Natural killer cell (primary cell): ENCODE data around the gene MACROD2. TPM values are rescaled to one million over a fixed set of nuclear protein-coding genes. Genes with fewer than 3 reads are reported as not detected.

Experiments used
- ATAC-seq, 3 donors: fragments of 150-1000 bp in 2 of 3; fragments of 200-7000 bp in 1 of 3; cut with Tn5 transposase; 1 replicate in 1 of 3; 2 replicates in 2 of 3; pipeline ENCODE4 v1.10.0; 2021; ENCODE audit warnings: mild to moderate bottlenecking in 2 of 3, moderate library complexity in 2 of 3
- DNase-seq, 2 donors: peaks; one replicate each; pipeline versions ENCODE4 v3.0.0 to v3.0.0-alpha.2; 2013 to 2021; ENCODE audit warnings: mixed read lengths in 1 of 2
- H3K27ac ChIP-seq: one replicate; pipeline ENCODE4 v1.5.1; 2013; ENCODE audit warnings: mild to moderate bottlenecking, low read length
- H3K27me3 ChIP-seq: one replicate; pipeline ENCODE4 v1.6.1; 2013; ENCODE audit warnings: low read length; ENCODE audit not compliant: control insufficient read depth, insufficient read depth
- H3K36me3 ChIP-seq: one replicate; pipeline ENCODE4 v1.6.1; 2013; ENCODE audit warnings: low read length; ENCODE audit not compliant: control insufficient read depth, insufficient read depth
- H3K4me1 ChIP-seq: one replicate; pipeline ENCODE4 v1.6.1; 2013; ENCODE audit warnings: low read length; ENCODE audit not compliant: control insufficient read depth, insufficient read depth
- H3K4me3 ChIP-seq: one replicate; pipeline ENCODE4 v1.5.1; 2013; ENCODE audit warnings: low read length
- H3K9me3 ChIP-seq: one replicate; pipeline ENCODE4 v1.6.1; 2013; ENCODE audit warnings: low read length; ENCODE audit not compliant: control insufficient read depth, insufficient read depth
- H3K27ac Mint-ChIP-seq, 2 donors: one replicate each; pipeline ENCODE4 v1.8.0; 2022; ENCODE audit warnings: mild to moderate bottlenecking in 2 of 2, mixed read lengths in 2 of 2, moderate library complexity in 1 of 2
- H3K27me3 Mint-ChIP-seq, 2 donors: one replicate each; pipeline ENCODE4 v1.8.0; 2022; ENCODE audit warnings: low read depth in 2 of 2, mixed read lengths in 2 of 2
- H3K36me3 Mint-ChIP-seq: one replicate; pipeline ENCODE4 v1.8.0; 2022; ENCODE audit warnings: mixed read lengths
- H3K4me1 Mint-ChIP-seq, 2 donors: one replicate each; pipeline ENCODE4 v1.8.0; 2022; ENCODE audit warnings: mixed read lengths in 2 of 2
- H3K4me3 Mint-ChIP-seq: one replicate; pipeline ENCODE4 v1.8.0; 2022; ENCODE audit warnings: mild to moderate bottlenecking, moderate library complexity, mixed read lengths
- H3K9me3 Mint-ChIP-seq, 2 donors: one replicate each; pipeline ENCODE4 v1.8.0; 2022; ENCODE audit warnings: mixed read lengths in 2 of 2
- CTCF ChIP-seq: fragments of 200-600 bp; IDR thresholded peaks from one replicate; pipeline ENCODE4 v1.8.0; 2022; ENCODE audit warnings: antibody characterized with exemption
- WGBS: methylation state at CpG from one replicate; pipeline ENCODE4 v1.1.7; 2013; ENCODE audit warnings: missing lambda C conversion rate; ENCODE audit not compliant: insufficient coverage; 5-methylcytosine and 5-hydroxymethylcytosine counted together
- intact Hi-C: fragments of 100-400 bp; cut with micrococcal nuclease; formaldehyde crosslinking; loops from one replicate; pipeline ENCODE4 v1.14.2; 2022
- total RNA-seq, 4 donors: library from RNA; stranded (reverse); fragments of 120-200 nt in 1 of 4; gene quantifications; one replicate each; pipeline versions ENCODE4 v1.2.3 to v1.2.4, GENCODE V29; 2013 to 2022

The MACROD2 gene
- total RNA-seq, 3 donors from 2014 or later (not counting 1 experiment from before 2014, with no cell fraction given), result 0.19 to 0.88 TPM; not detected in 1

DNA sequence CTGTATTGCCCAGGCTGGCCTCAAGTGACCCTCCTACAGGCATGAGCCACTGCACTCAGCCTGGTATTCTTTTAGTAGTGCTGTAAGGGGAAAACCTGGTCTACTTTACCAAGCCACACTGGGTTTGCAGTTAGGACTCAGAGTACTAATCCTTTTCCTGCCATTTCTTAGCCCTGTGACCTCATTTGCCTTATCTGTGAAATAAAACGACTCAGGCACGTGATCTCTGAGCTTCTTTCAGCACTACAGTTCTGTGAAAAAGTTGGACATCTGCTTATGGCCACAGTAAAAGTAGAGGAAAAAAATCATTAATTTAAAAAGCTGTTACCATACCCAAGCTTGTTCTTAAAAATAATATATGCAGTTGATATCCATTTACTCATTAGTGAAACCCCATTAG lies 1570.5 kb downstream of the MACROD2 start:
- Histone ChIP-seq H3K27me3 (no peaks in the 10 kb centered on the region), H3K4me1 (no peaks in the 10 kb centered on the region), H3K27ac (no peak overlapping the region), H3K9me3 (no peaks in the 10 kb centered on the region), H3K4me3 (no peak overlapping the region), H3K36me3 (no peaks in the 10 kb centered on the region)
- no peak for TF ChIP-seq CTCF
- no peak overlapping the region for H3K4me3 Mint-ChIP-seq
- intact Hi-C loops, result no loop called here
- DNase-seq, result no peak
- peaks cover 0 to 8% of the 10 kb centered on the region in 2 donors for H3K9me3 Mint-ChIP-seq
- 82% methylated on average over 2 of the region's 2 CpGs for WGBS
- no peaks in the 10 kb centered on the region for H3K27me3 Mint-ChIP-seq
- no peaks in the 10 kb centered on the region for H3K36me3 Mint-ChIP-seq
- H3K4me1 Mint-ChIP-seq, result no peaks in the 10 kb centered on the region
- H3K27ac Mint-ChIP-seq, result no peak overlapping the region
- ATAC-seq, result no peak

- H3K27ac ChIP-seq, result no peak overlapping the region
- H3K27me3 ChIP-seq, result no peaks in the 10 kb centered on the region
- no peak overlapping the region for H3K4me3 ChIP-seq
- Mint-ChIP-seq H3K27me3 (no peaks in the 10 kb centered on the region), H3K36me3 (no peaks in the 10 kb centered on the region), H3K27ac (no peak overlapping the region), H3K4me3 (no peak overlapping the region), H3K4me1 (no peaks in the 10 kb centered on the region), H3K9me3 (peaks cover 0 to 8% of the 10 kb centered on the region in 2 donors)
- no peak for TF ChIP-seq CTCF
- H3K9me3 ChIP-seq, result no peaks in the 10 kb centered on the region
- WGBS, result 100% methylated on average over 1 of the region's 4 CpGs
- no peaks in the 10 kb centered on the region for H3K4me1 ChIP-seq
- intact Hi-C loops, result no loop called here
- DNase-seq (no peak), ATAC-seq (no peak)
- no peaks in the 10 kb centered on the region for H3K36me3 ChIP-seq
These were observed 1571.9 kb downstream of the MACROD2 start for GRCh38 chr20:15567219-15567618.

GRCh38 chr20:15570156-15570555 lies 1574.8 kb downstream of the MACROD2 start:
- H3K4me3 Mint-ChIP-seq, result no peak overlapping the region
- no peak for ATAC-seq
- WGBS, result 88% methylated on average over 2 of the region's 4 CpGs
- no peak overlapping the region for H3K27ac ChIP-seq
- H3K4me1 Mint-ChIP-seq, result no peaks in the 10 kb centered on the region
- TF ChIP-seq CTCF, result no peak
- peaks cover 0 to 5% of the 10 kb centered on the region in 2 donors for H3K9me3 Mint-ChIP-seq
- H3K36me3 Mint-ChIP-seq, result no peaks in the 10 kb centered on the region
- H3K27ac Mint-ChIP-seq, result no peak overlapping the region
- H3K9me3 ChIP-seq, result no peaks in the 10 kb centered on the region
- H3K27me3 Mint-ChIP-seq, result no peaks in the 10 kb centered on the region
- H3K36me3 ChIP-seq, result no peaks in the 10 kb centered on the region
- DNase-seq, result no peak
- no peaks in the 10 kb centered on the region for H3K4me1 ChIP-seq
- intact Hi-C loops, result no loop called here
- no peak overlapping the region for H3K4me3 ChIP-seq
- no peaks in the 10 kb centered on the region for H3K27me3 ChIP-seq

- intact Hi-C loops, result no loop called here
- TF ChIP-seq CTCF, result no peak
- DNase-seq, result no peak
- peaks cover 0 to 5% of the 10 kb centered on the region in 2 donors for H3K9me3 Mint-ChIP-seq
- no peak overlapping the region for H3K27ac Mint-ChIP-seq
- no peak for ATAC-seq
- Histone ChIP-seq H3K27me3 (no peaks in the 10 kb centered on the region), H3K4me3 (no peak overlapping the region), H3K4me1 (no peaks in the 10 kb centered on the region), H3K36me3 (no peaks in the 10 kb centered on the region), H3K9me3 (no peaks in the 10 kb centered on the region), H3K27ac (no peak overlapping the region)
- H3K4me1 Mint-ChIP-seq, result no peaks in the 10 kb centered on the region
- H3K36me3 Mint-ChIP-seq, result no peaks in the 10 kb centered on the region
- H3K4me3 Mint-ChIP-seq, result no peak overlapping the region
- H3K27me3 Mint-ChIP-seq, result no peaks in the 10 kb centered on the region
These were observed 1575.7 kb downstream of the MACROD2 start for GRCh38 chr20:15571056-15571455.
